ENCODE data around the gene SRGAP3.

- no peak for TF ChIP-seq CTCF (IDR thresholded peaks at IDR 0.05)
- TF ChIP-seq EZH2 (IDR thresholded peaks at IDR 0.05; ENCODE audit: borderline replicate concordance, insufficient read depth, low read depth, low read length, poor library complexity, severe bottlenecking) = no peak
Observed at GRCh38 chr3:9064251-9064650, 185.2 kb downstream of the SRGAP3 start.

Data from B cell (primary cell).